Activated CD4-positive, alpha-beta memory T cell treated with anti-CD3 and anti-CD28 coated beads, Interleukin-2, amount 10 ng/mL, durations not matched to agents 7 days and 5 days (primary cell): ENCODE data around the gene EHBP1L1. TPM values are rescaled to one million over a fixed set of nuclear protein-coding genes. Genes with fewer than 3 reads are reported as not detected.
"Not testable (repeated sequence)": the region's sequence is repeated elsewhere in the genome, so short reads cannot be mapped to it uniquely, and the experiment has no call there.

Source experiments
- CTCF ChIA-PET: fragments of 350-600 bp; sonication (Branson Sonifier 250); formaldehyde crosslinking; loops from one replicate; lab custom pipeline; 2021; ENCODE audit warnings: antibody characterized with exemption, inconsistent platforms; lab: Charles Lee
- POLR2A ChIA-PET: fragments of 350-600 bp; sonication (Branson Sonifier 250); formaldehyde crosslinking; loops from one replicate; lab custom pipeline; 2021; ENCODE audit warnings: antibody characterized with exemption; lab: Charles Lee
- DNase-seq: peaks from one replicate; pipeline ENCODE4 v3.0.0-alpha.2; 2020
- H3K27ac Mint-ChIP-seq: one replicate; pipeline ENCODE4 v1.8.0; 2021; ENCODE audit warnings: mild to moderate bottlenecking, mixed read lengths
- H3K27me3 Mint-ChIP-seq: one replicate; pipeline ENCODE4 v1.8.0; 2021; ENCODE audit warnings: mixed read lengths
- H3K36me3 Mint-ChIP-seq: one replicate; pipeline ENCODE4 v1.8.0; 2021; ENCODE audit warnings: low read depth, mixed read lengths
- H3K4me1 Mint-ChIP-seq: one replicate; pipeline ENCODE4 v1.8.0; 2021; ENCODE audit warnings: mixed read lengths
- H3K4me3 Mint-ChIP-seq: one replicate; pipeline ENCODE4 v1.8.0; 2021; ENCODE audit warnings: mild to moderate bottlenecking, mixed read lengths
- H3K9me3 Mint-ChIP-seq: one replicate; pipeline ENCODE4 v1.8.0; 2021; ENCODE audit warnings: mixed read lengths
- total RNA-seq, 2 experiments: library from RNA; stranded (reverse); gene quantifications; one replicate each; pipeline ENCODE4 v1.2.3, GENCODE V29; 2021

The EHBP1L1 gene
- total RNA-seq, 2 experiments from 2014 or later: 118 to 119 TPM

DNA sequence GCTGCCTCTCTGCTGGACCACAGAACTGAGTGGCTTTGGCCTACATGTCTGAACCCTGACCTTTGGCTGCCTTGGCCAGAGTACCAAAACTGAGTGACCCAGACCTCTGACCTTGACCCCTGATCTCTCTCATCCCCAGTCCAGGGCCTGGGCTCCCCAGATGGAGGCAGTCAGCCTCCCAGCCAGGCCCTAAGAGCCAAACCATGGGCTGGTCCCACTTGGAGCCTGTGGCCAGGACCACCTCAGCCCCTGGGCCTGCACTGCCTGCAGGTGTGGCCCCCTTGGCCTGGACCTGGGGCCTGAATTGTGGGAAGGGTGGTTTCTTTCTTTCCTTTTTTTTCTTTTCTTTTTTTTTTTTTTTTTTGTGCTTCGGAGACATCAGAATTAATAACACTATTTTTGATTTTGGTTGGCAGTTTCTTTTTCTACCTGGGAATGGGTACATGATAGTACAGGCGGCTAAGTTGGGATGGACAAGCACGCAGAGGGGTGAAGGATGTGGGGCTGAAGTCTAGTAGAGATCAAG lies 61.2 kb downstream of the EHBP1L1 start:
- no peak for DNase-seq
- ChIA-PET CTCF (interaction anchor here (1.0 to 2.2 kb wide), 8 partner anchors 11 to 93 kb away, joined by 3 to 9 read pairs (median 6); partner anchors contain the start of genes EHBP1L1 and FAM89B), POLR2A (interaction anchor here (0.6 to 8.9 kb wide), 11 partner anchors 8 to 366 kb away, joined by 3 to 187 read pairs (median 4); partner anchors contain the start of genes BANF1, MAP3K11, NEAT1 and PCNX3)
- H3K36me3 Mint-ChIP-seq: peaks cover 59% of the 10 kb centered on the region
- peak overlapping the region; percentile 63 for H3K27ac Mint-ChIP-seq
- H3K4me3 Mint-ChIP-seq: peak overlapping the region; percentile 95
- H3K4me1 Mint-ChIP-seq: peaks cover 63% of the 10 kb centered on the region
- no peaks in the 10 kb centered on the region for H3K27me3 Mint-ChIP-seq
- no peaks in the 10 kb centered on the region for H3K9me3 Mint-ChIP-seq

DNA sequence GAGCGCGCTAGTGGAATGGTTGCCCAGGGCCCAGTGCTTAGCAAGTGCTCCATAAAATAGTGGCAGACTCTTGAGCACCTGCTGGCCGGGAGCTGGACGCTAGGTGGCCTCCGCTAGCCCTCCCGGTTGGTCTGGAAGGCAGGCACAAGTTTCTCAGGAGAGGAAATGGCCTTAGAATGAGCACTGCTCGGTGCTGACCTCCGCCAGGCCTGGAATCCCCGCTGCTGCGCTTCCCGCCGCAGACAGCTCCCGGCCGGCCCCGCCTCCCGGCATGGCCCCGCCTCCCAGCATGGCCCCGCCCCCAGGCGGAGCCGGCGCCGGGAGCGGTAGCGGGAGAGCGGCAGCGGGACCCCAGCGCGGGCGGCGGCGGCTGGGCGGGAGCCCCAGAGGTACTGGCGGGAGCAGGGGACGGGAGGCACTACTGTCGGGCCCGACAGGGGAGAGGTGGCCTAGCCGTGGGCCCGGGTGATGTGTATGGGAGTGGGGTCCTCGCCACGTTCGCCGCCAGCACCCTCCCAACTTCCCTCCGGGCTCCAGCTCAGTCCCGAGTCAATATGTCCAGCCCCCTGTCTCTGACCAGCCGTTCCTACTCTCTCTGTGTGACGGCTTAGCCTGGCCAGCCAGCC lies 62.1 kb downstream of the EHBP1L1 start, which contains the start of gene SIPA1:
Gene SIPA1, plus strand, starts transcription at position 308 of the 626 bp plus-strand sequence. CDS start 2,821 bp downstream, outside the sequence.
- Mint-ChIP-seq H3K9me3 (no peaks in the 10 kb centered on the region), H3K4me1 (peaks cover 65% of the 10 kb centered on the region), H3K27me3 (no peaks in the 10 kb centered on the region), H3K4me3 (peak within 1 kb of the TSS; percentile 95), H3K27ac (peak within 1 kb of the TSS; percentile 97), H3K36me3 (peaks cover 60% of the 10 kb centered on the region)
- peak; percentile 69 for DNase-seq
- CTCF ChIA-PET: interaction anchor here (0.6 to 3.1 kb wide), 16 partner anchors 11 to 384 kb away, joined by 3 to 13 read pairs (median 4); partner anchors contain the start of genes EHBP1L1, FAM89B, KAT5 and PCNX3
- POLR2A ChIA-PET: interaction anchor here (0.7 to 8.9 kb wide), 24 partner anchors 9 to 414 kb away, joined by 3 to 187 read pairs (median 4); partner anchors contain the start of genes BANF1, FAM89B, FRMD8 and KAT5

GRCh38 chr11:65639228-65639597 lies 63.4 kb downstream of the EHBP1L1 start:
- POLR2A ChIA-PET: interaction anchor here (0.7 to 8.9 kb wide), 26 partner anchors 8 to 413 kb away, joined by 3 to 187 read pairs (median 5); partner anchors contain the start of genes BANF1, CCDC85B, EHBP1L1 and KAT5

DNA sequence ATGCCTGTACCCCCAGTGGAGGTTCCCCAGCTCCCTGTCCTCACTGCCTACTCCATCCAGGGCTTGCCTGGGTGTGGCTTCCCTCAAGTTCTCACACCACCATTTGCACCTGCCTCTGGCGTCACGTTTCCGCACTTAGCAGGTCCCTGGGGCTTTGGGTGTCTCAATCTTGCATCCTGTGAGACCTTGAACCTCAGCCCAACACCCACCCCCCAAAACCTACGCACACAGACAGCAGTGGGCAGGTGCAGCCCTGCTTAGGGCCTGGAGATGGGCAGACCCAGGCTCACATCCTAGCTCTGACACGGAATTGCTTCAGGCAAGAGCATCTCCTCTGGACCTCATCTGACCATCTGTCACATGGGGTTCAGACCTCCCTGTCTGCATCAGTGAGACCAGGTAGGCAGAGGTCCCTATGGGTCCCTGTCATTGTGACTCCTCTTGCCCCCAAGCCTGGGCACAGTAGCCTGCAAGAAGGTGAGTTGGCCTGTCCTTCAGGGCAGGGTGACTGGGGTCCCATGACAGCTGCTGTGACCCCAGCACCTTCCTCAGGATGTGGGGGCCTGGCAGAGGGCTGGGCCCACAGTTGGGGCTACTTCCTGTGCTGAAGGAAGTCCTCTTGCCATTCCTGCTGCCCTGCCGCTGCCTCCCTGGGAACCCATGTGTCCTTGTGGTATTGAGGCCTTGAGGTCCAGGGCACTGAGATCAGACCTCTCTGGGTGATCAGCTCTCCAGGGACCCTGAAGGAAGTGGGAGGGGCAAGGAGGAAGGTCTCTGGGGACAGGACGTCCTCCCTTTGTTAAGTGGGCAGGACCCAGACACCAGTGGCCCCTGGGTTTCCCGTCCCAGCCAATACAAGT lies 64.0 kb downstream of the EHBP1L1 start:
- Mint-ChIP-seq H3K9me3 (no peaks in the 10 kb centered on the region), H3K4me3 (peak overlapping the region; percentile 95), H3K27ac (peak overlapping the region; percentile 97), H3K4me1 (peaks cover 65% of the 10 kb centered on the region), H3K27me3 (no peaks in the 10 kb centered on the region), H3K36me3 (peaks cover 71% of the 10 kb centered on the region)
- POLR2A ChIA-PET: interaction anchor here (0.7 to 8.9 kb wide), 27 partner anchors 9 to 412 kb away, joined by 3 to 187 read pairs (median 4); partner anchors contain the start of genes CCDC85B, EHBP1L1, FAM89B and KAT5
- CTCF ChIA-PET: interaction anchor here (0.6 to 3.1 kb wide), 8 partner anchors 12 to 179 kb away, joined by 3 to 13 read pairs (median 4); partner anchors contain the start of gene KAT5
- DNase-seq: peak; percentile 82

More at GRCh38 chr11:65639228-65639597, 63.4 kb downstream of the EHBP1L1 start:
- Mint-ChIP-seq H3K4me3 (peak overlapping the region; percentile 95), H3K27ac (peak overlapping the region; percentile 97), H3K4me1 (peaks cover 67% of the 10 kb centered on the region), H3K36me3 (peaks cover 67% of the 10 kb centered on the region)
- not testable (repeated sequence) for DNase-seq, H3K27me3 Mint-ChIP-seq, H3K9me3 Mint-ChIP-seq
- CTCF ChIA-PET: interaction anchor here (0.6 to 3.1 kb wide), 12 partner anchors 12 to 383 kb away, joined by 3 to 13 read pairs (median 5); partner anchors contain the start of genes EHBP1L1, KAT5 and PCNX3

DNA sequence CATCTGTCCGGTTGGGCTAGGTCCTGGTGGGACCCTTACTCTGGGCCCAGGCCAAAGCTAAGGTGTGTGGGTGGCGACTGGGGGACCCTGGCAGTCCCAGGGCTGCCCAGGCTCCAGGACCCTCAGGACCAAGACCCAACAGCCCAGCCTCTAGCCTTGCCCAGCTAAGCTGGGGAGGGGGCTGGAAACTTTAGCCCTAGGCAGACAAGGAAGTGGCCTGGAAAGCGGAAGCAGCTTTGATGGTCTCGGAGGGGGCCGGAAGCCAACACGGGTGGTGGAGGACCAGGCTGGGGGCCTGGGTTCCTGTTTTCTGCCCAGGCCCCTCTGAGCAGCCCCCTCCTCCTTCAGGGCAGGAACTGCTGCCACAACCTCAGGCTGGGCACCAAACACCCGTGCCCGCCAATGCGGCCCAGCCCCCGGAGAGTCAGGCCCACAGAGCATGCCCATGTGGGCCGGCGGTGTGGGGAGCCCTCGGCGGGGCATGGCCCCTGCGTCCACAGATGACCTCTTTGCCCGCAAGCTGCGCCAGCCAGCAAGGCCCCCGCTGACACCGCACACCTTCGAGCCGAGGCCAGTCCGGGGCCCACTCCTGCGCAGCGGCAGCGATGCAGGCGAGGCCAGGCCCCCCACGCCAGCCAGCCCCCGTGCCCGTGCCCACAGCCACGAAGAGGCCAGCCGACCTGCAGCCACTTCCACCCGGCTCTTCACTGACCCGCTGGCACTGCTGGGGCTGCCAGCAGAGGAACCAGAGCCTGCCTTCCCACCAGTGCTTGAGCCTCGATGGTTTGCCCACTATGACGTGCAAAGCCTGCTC lies 64.8 kb downstream of the EHBP1L1 start:
- POLR2A ChIA-PET: interaction anchor here (0.9 to 8.9 kb wide), 14 partner anchors 13 to 412 kb away, joined by 3 to 187 read pairs (median 8); partner anchors contain the start of genes CCDC85B, FAM89B, KAT5 and MALAT1
- H3K27ac Mint-ChIP-seq: peak overlapping the region; percentile 97
- no peaks in the 10 kb centered on the region for H3K27me3 Mint-ChIP-seq
- peaks cover 62% of the 10 kb centered on the region for H3K4me1 Mint-ChIP-seq
- peak; percentile 59 for DNase-seq
- H3K4me3 Mint-ChIP-seq: peak overlapping the region; percentile 95
- CTCF ChIA-PET: interaction anchor here (1.1 to 3.1 kb wide), 3 partner anchors 14 to 139 kb away, joined by 4 to 13 read pairs (median 4); partner anchors contain the start of gene KAT5
- peaks cover 69% of the 10 kb centered on the region for H3K36me3 Mint-ChIP-seq
- H3K9me3 Mint-ChIP-seq: no peaks in the 10 kb centered on the region

DNA sequence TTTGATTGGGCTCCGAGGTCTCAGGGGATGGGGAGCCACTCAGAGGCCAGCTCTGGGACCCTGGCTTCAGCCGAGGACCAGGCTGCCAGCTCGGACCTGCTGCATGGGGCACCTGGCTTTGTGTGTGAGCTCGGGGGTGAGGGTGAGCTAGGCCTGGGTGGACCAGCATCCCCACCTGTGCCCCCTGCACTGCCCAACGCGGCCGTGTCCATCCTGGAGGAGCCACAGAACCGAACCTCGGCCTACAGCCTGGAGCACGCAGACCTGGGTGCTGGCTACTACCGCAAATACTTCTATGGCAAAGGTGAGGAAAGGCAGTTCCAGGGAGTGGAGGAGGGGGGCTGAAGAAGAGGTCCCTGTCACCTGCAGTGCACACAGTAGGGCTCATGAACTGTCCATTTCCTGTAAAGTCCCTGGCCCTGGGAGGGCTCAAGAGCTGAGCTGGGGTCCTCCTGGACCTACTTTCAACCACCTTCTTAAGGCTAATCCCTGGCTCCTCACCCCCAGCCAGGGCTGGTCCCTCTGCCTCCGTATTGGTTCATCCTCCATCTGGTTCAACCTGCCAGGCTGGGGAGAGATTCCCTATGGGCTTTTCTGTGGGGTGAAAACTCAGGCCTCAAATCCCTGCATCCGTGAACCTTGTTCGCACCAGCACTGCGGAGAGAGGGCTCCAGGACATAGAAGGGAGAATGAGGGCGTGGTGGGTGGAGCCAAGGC lies 65.6 kb downstream of the EHBP1L1 start:
- DNase-seq: no peak
- peak overlapping the region; percentile 95 for H3K4me3 Mint-ChIP-seq
- ChIA-PET CTCF (interaction anchor here (1.0 to 1.8 kb wide), 2 partner anchors 11 to 138 kb away, joined by 3 to 4 read pairs; no protein-coding TSS in a partner anchor), POLR2A (interaction anchor here (0.9 to 8.9 kb wide), 7 partner anchors 12 to 411 kb away, joined by 3 to 187 read pairs (median 5); partner anchors contain the start of genes FAM89B, MAP3K11, PCNX3 and RELA)
- H3K4me1 Mint-ChIP-seq: peaks cover 62% of the 10 kb centered on the region
- no peaks in the 10 kb centered on the region for H3K27me3 Mint-ChIP-seq
- peak overlapping the region; percentile 75 for H3K27ac Mint-ChIP-seq
- H3K9me3 Mint-ChIP-seq: no peaks in the 10 kb centered on the region
- H3K36me3 Mint-ChIP-seq: peaks cover 69% of the 10 kb centered on the region

Other genes starting within 250 kb of the EHBP1L1 start
- gene DPF2, start 242.2 kb upstream of the EHBP1L1 start, total RNA-seq: 10 to 100 TPM; 80.7 to 82.0 TPM
- gene TIGD3, start 221.3 kb upstream of the EHBP1L1 start, total RNA-seq: under 1 TPM; 0.58 to 0.88 TPM
- 10 to 100 TPM; 19.4 to 19.8 TPM for gene SLC25A45, start 193.4 kb upstream of the EHBP1L1 start, total RNA-seq
- gene FRMD8, start 189.4 kb upstream of the EHBP1L1 start, total RNA-seq: 10 to 100 TPM; 53.9 to 61.3 TPM
- gene NEAT1, start 153.3 kb upstream of the EHBP1L1 start, total RNA-seq: 1,000 to 10,000 TPM; 1,222 to 1,245 TPM
- 1,000 to 10,000 TPM; 7,674 to 7,759 TPM for gene MALAT1, start 77.0 kb upstream of the EHBP1L1 start, total RNA-seq
- gene SCYL1, start 51.0 kb upstream of the EHBP1L1 start, total RNA-seq: 10 to 100 TPM; 56.9 to 58.5 TPM
- 10 to 100 TPM; 55.4 to 60.0 TPM for gene LTBP3, start 17.7 kb upstream of the EHBP1L1 start, total RNA-seq
- 10 to 100 TPM; 25.3 to 27.8 TPM for gene ZNRD2, start 5.6 kb upstream of the EHBP1L1 start, total RNA-seq
- 10 to 100 TPM; 45.6 to 48.0 TPM for gene FAM89B, start 3.5 kb upstream of the EHBP1L1 start, total RNA-seq
- 1 to 10 TPM in 1 of 2 experiments, under 1 TPM in 1; 0.80 to 1.0 TPM for gene KCNK7, start 19.7 kb downstream of the EHBP1L1 start, total RNA-seq
- 10 to 100 TPM; 67.2 to 71.8 TPM for gene MAP3K11, start 38.2 kb downstream of the EHBP1L1 start, total RNA-seq
- gene PCNX3, start 39.7 kb downstream of the EHBP1L1 start, total RNA-seq: 10 to 100 TPM; 39.8 to 40.3 TPM
- gene SIPA1, start 62.0 kb downstream of the EHBP1L1 start, total RNA-seq: 100 to 1,000 TPM; 201 to 205 TPM
- gene RELA, start 86.9 kb downstream of the EHBP1L1 start, total RNA-seq: 100 to 1,000 TPM in 1 of 2 experiments, 10 to 100 TPM in 1; 91.2 to 102 TPM
- gene KAT5, start 136.2 kb downstream of the EHBP1L1 start, total RNA-seq: 10 to 100 TPM; 62.6 to 63.0 TPM
- 10 to 100 TPM; 80.3 to 81.9 TPM for gene RNASEH2C, start 144.7 kb downstream of the EHBP1L1 start, total RNA-seq
- 10 to 100 TPM; 21.2 to 21.5 TPM for gene AP5B1, start 204.9 kb downstream of the EHBP1L1 start, total RNA-seq
- not detected for gene OVOL1, start 211.0 kb downstream of the EHBP1L1 start, total RNA-seq